ENCODE measurements around the gene ZNF200.
"Not testable (repeated sequence)": the region's sequence is repeated elsewhere in the genome, so short reads cannot be mapped to it uniquely, and the experiment has no call there.

The ZNF200 gene

DNA sequence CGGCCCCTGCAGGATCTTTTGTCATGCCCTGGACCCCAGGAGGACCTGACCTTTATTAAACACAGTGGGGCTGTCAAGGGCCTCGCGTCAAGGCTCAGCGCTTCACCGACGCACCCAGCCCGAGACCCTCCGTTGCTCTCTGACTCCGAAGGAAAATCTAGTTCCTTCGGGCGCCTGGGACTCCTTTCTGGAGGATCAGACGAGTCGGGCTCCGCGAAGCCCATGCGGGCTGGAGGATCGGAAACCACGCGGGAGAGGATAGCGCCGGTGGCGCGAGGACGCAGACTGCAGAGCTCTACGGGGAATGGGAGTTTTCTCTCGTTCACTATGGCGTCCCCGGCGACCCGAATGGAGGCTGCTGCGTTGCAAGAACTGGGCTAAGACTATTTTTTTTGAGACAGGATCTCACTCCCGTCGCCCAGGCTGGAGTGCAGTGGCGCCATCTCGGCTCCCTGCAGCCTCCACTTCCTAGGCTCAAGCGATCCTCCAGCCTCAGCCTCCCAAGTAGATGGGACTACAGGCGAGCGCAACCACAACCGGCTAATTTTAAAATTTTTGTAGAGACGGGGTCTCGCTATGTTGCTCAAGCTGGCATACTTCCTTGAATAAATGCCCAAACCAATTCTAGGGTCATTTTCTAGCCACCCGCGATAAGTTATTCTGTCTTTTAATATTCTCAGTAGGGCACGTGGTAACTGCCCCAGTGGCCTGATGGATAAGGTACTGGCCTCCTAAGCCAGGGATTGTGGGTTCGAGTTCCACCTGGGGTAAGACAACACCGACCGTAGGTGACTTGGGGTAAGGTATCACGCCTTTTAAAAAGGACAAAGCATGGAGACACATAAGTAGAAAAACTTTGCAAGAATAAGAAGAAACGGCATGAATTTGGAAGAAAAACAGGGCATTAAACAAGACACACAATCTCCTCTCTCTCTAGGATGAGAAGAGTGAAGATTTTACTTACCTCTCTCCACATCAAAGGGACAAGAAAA, 41.4 kb downstream of the ZNF200 start:
- Mint-ChIP-seq H3K9me3 (no peaks in the 10 kb centered on the region), H3K4me1 (peaks cover 33% of the 10 kb centered on the region), H3K36me3 (peaks cover 40% of the 10 kb centered on the region), H3K4me3 (no peak overlapping the region), H3K27ac (no peak overlapping the region)
- ATAC-seq (no peak), DNase-seq (ENCODE audit: low spot score in 2 of 2) (no peak)

DNA sequence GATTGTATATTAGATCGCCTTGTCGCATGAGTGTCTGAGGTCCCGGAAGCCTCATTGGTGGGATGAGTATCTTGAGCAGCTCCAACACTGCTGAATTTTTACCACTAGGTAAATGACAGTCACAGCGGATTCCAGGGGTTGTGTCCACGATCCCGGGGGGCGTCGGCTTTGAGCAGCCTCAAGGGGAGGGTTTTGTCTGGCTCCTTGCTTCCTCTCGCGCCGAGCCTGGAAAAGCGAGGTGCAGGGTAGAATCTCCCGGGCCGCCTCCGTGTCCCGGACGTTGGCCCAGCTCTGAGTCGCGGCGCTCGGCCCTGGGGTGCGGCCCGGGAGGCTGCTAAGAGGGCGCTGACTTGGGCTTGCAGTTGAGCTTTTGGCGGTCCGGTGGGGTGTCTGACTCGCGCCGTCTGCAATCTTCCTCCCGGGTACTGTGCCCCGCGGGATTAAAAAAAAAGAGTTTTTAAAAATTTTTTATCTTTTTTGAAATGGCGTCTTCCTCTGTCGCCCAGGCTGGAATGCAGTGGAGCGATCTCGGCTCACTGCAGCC, 42.4 kb downstream of the ZNF200 start:
- Mint-ChIP-seq H3K36me3 (peaks cover 48% of the 10 kb centered on the region), H3K4me1 (peaks cover 43% of the 10 kb centered on the region), H3K9me3 (no peaks in the 10 kb centered on the region), H3K27ac (no peak overlapping the region), H3K4me3 (no peak overlapping the region)
- DNase-seq (ENCODE audit: low spot score in 2 of 2) (no peak), ATAC-seq (no peak)

DNA sequence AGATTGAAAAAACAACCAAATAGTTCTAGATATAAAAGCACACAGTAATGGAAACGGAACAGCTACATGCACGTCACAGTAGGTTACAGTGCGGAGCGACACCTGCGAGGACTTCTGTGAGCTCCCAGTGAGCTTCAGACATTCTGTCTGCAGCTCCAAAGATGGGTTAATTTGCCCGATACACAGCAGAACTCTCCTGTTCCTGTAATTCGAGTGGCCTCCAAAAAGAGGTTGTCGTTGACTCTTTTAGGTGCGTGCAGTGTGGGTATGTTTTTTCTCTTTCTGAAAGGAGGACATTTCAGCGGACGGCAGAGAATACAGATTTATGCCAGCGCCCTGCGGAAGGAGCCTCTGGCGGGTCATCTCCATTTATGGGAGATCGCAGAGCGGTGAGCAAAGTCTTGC, 44.0 kb downstream of the ZNF200 start:
- ATAC-seq: no peak
- H3K27ac Mint-ChIP-seq: peak overlapping the region; percentile 78
- peaks cover 49% of the 10 kb centered on the region for H3K36me3 Mint-ChIP-seq
- no peaks in the 10 kb centered on the region for H3K9me3 Mint-ChIP-seq
- peak overlapping the region; percentile 78 for H3K4me3 Mint-ChIP-seq
- H3K4me1 Mint-ChIP-seq: peaks cover 49% of the 10 kb centered on the region
- DNase-seq (ENCODE audit: low spot score in 2 of 2): no peak

DNA sequence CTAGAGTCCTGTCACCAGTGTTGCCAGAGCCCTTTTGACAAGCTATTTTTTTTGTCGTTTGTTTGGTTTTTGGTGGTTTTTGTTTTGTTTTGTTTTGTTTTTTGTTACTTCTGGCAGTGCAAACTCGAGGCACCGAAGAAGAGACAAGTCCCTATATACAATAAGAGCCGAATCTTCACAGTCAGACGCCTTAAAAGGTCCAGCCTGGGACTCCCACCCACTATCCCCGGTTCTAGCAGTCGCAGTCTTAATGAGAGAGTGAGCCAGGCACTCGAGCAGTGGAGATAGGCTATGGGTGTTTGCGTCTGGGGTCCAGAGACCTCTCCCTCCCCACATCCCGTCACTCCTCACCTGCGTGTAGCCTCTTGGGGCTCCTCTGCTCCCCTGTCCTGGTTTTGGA, 45.1 kb downstream of the ZNF200 start:
- Mint-ChIP-seq H3K4me1 (peaks cover 49% of the 10 kb centered on the region), H3K36me3 (peaks cover 49% of the 10 kb centered on the region), H3K27ac (peak overlapping the region; percentile 91), H3K4me3 (peak overlapping the region; percentile 78), H3K9me3 (no peaks in the 10 kb centered on the region)
- no peak for DNase-seq (ENCODE audit: low spot score in 2 of 2)
- ATAC-seq: no peak

DNA sequence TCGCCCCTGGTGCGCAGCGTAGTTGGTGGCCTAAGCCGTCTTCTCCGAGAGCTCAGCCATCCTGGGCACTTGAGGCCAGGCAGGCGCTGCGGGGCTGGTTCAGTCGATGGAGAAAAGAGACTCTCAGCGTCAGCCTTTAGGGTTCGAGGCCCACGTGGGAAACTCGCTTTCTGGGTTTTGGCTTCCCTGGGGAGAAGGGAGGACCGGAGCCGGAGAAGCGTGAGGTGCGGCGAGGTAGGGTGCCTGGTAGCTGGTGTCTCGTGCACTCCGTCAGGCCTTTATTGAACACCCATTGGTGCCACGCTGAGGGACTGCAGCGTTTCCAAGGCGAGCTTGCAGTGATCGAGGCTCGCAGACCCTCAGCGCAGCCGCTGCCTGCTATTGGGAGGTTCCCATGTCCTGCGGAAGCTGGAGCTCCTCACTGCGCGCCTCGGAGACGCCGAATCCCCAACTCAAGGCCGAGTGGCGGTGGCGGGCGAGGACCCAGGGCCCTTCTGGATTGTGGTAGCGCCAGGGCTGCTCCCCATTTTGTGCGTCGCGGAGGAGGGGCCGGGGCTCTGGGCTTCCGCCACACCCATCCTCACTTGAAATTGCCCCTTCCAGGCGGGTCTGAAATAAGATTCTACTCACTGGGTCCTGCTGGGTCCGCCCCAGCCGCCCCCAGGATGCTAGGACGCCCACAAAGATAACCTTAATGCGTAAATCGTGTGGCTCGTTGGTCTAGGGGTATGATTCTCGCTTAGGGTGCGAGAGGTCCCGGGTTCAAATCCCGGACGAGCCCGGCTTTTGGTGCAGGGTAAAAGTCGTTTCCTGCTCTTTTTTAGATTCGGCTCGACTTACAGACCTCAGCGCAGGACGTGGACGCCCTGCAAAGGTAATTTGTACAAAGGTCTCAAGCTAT, 45.8 kb downstream of the ZNF200 start:
- peaks cover 51% of the 10 kb centered on the region for H3K4me1 Mint-ChIP-seq
- peak in 1 of 2 donors; percentile 88 for DNase-seq (ENCODE audit: low spot score in 2 of 2)
- H3K9me3 Mint-ChIP-seq: no peaks in the 10 kb centered on the region
- H3K36me3 Mint-ChIP-seq: peaks cover 45% of the 10 kb centered on the region
- H3K4me3 Mint-ChIP-seq: peak overlapping the region; percentile 78
- peak overlapping the region; percentile 91 for H3K27ac Mint-ChIP-seq
- ATAC-seq: peak; percentile 53

DNA sequence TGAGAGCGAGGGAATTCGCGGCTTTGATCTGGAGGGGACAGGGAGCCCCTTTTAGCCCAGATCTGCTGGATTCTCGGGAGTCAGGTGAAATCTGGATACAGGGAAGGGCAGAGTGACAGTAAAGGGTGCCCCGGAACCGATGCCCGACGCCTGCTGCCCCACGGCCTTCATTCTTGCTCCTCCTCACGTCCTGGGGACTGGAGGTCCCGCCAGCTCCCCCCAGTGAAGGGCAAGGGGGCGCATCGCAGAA, 46.4 kb downstream of the ZNF200 start:
- peak overlapping the region; percentile 78 for H3K4me3 Mint-ChIP-seq
- DNase-seq (ENCODE audit: low spot score in 2 of 2) (no peak), ATAC-seq (no peak)
- no peaks in the 10 kb centered on the region for H3K9me3 Mint-ChIP-seq
- peak overlapping the region; percentile 91 for H3K27ac Mint-ChIP-seq
- H3K4me1 Mint-ChIP-seq: peaks cover 57% of the 10 kb centered on the region
- peaks cover 49% of the 10 kb centered on the region for H3K36me3 Mint-ChIP-seq

DNA sequence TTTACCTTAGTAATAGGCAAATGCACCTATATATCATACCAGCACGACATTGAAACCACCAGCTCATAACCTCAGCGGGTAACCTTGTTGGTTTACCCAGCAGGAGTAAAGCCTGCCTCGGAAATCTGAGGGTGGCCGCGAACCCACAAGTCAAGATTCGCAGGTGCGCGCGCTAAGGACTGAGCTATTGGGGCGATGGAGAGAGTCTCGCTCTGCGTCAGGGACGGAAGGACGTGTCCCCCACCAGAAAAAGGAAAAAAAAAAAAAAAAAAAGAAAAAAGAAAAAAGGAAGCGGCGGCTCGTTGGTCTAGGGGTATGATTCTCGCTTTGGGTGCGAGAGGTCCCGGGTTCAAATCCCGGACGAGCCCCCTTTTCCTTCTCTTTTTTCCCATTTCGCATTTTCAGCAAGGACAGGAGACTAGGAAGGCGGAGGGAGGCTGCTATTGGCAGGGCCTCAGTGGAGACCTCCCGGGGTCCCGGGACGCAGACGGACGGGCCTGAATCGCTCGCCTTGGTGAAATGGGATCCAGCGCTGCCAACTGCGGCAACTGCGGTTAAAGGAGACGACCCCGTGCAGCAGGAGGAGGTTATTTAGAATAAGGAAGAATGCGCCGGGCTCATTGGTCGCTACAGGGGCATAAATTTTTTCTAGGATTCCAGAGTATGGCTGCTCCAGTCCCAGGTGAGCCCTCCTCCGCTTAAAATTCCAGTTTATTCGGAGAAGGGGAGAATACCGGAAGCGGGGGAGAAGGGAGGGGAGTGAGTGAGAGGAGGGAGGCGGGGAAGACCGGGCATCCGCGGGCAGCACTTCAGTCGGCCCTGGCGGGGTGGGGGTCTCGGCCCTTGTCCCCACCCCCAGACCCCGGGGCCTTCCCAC, 46.9 kb downstream of the ZNF200 start, which contains the start of gene OR1F1:
Gene OR1F1 (plus strand): TSS at position 407 of the 877 bp plus-strand sequence.
- H3K36me3 Mint-ChIP-seq: peaks cover 55% of the 10 kb centered on the region
- peak; percentile 81 for ATAC-seq
- peak in 1 of 2 donors; percentile 83 for DNase-seq (ENCODE audit: low spot score in 2 of 2)
- H3K27ac Mint-ChIP-seq: peak within 1 kb of the TSS; percentile 94
- H3K9me3 Mint-ChIP-seq: no peaks in the 10 kb centered on the region
- H3K4me3 Mint-ChIP-seq: peak within 1 kb of the TSS; percentile 78
- H3K4me1 Mint-ChIP-seq: peaks cover 63% of the 10 kb centered on the region

DNA sequence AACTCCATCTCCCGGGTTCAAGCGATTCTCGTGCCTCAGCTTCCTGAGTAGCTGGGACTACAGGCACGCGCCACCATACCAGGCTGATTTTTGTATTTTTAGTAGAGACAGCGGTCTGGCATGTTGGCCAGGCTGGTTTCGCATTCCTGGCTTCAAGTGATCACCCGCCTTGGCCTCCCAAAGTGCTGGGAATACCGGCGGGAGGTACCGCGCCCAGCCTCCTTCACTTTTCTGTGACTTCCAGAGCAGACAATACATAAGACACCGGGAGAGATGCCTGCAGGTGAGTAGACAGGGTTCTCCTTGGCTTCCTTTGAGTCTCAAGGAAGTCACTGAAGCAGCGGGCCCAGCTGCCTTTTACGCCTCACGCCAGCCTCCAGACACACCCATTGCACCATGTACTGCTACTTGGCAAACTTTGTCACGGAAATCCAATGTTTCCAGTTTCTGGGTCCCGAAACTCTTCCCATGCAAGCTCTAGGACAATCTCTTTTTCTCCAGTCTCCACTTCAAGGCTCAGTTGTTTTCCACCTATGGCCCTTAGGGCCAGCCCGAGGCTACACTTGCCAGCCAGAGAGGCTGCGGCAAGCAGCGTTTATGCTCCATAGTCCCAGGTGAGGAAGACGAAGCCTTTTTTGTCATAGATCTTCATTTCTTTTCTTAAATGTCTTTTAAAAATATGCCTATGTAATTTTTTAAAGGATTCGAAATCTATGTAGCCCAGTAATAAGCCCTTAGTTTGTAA, 47.8 kb downstream of the ZNF200 start:
- peaks cover 71% of the 10 kb centered on the region for H3K4me1 Mint-ChIP-seq
- H3K9me3 Mint-ChIP-seq: no peaks in the 10 kb centered on the region
- no peak for ATAC-seq
- no peak for DNase-seq (ENCODE audit: low spot score in 2 of 2)
- H3K36me3 Mint-ChIP-seq: peaks cover 64% of the 10 kb centered on the region
- H3K4me3 Mint-ChIP-seq: peak overlapping the region; percentile 78
- peak overlapping the region; percentile 94 for H3K27ac Mint-ChIP-seq

DNA sequence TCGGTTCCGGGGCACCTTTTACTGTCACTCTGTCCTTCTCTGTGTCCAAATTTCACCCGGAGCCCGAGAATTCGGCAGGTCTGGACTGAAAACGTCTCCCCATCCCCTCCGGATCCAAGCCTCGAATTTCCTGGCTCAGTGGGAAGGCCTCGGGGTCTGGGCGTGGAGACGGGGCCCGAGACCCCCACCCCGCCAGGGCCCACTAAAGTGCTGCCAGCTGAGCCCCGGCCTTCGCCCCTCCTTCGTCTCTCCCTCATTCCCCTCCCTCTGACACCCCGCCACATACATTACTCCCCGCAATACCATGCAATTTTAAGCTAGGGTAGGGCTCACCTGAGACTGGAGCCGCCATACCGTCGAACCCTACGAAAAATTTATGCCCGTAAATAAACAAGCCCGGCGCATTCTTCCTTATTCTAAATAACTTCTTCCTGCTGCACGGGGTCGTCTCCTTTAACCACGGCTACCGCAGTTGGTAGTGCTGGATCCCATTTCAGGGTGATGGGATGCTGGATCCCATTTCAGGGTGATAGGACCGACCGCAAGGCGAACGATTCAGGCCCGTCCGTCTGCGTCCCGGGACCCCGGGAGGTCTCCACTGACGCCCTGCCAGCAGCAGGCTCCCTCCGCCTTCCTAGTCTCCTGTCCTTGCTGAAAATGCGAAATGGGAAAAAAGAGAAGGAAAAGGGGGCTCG, 51.4 kb downstream of the ZNF200 start:
- peaks cover 38% of the 10 kb centered on the region for H3K4me1 Mint-ChIP-seq
- no peaks in the 10 kb centered on the region for H3K9me3 Mint-ChIP-seq
- no peak for DNase-seq (ENCODE audit: low spot score in 2 of 2)
- peaks cover 37% of the 10 kb centered on the region for H3K36me3 Mint-ChIP-seq
- no peak for ATAC-seq
- H3K4me3 Mint-ChIP-seq: peak overlapping the region; percentile 77
- peak overlapping the region; percentile 98 for H3K27ac Mint-ChIP-seq

DNA sequence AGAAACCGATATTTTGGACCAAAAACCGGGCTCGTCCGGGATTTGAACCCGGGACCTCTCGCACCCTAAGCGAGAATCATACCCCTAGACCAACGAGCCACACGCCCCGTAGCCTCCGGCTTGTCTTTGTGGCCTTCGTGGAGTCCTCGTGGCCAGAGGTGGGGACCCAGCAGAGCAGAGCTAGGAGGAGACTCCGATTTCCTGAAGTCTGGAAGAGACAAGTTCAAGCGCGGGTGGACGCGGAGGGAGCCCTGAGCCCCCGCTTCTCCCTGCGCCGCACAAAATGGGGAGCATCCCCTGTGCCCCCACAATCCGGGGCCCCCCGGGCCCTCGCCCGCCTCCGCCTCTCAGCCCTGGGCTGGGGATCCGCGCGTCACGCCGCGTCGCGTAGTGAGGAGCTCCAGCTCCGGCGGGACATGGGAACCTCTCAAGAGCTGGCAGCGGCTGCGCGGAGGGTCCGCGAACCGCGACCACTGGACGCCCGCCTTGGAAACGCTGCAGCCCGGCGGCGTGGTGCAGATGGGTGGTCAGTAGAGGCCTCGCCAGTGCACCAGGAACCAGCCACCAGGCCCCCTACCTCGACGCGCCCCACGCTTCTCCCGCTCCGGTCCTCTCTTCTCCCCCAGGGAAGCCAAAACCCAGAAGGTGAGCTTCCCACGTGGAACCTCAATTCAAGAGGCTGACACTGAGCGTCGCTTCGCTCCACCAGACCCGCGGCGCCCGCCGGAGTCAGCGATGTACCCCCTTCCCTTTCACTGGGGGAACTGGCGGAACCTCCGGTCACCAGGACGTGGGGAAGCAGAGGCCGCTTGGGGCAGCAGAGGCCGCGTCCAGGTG, 52.1 kb downstream of the ZNF200 start:
- peak; percentile 69 for ATAC-seq
- peak overlapping the region; percentile 77 for H3K4me3 Mint-ChIP-seq
- peaks cover 30% of the 10 kb centered on the region for H3K4me1 Mint-ChIP-seq
- no peaks in the 10 kb centered on the region for H3K9me3 Mint-ChIP-seq
- H3K27ac Mint-ChIP-seq: peak overlapping the region; percentile 98
- peak; percentile 55 to 83 for DNase-seq (ENCODE audit: low spot score in 2 of 2)
- peaks cover 32% of the 10 kb centered on the region for H3K36me3 Mint-ChIP-seq

DNA sequence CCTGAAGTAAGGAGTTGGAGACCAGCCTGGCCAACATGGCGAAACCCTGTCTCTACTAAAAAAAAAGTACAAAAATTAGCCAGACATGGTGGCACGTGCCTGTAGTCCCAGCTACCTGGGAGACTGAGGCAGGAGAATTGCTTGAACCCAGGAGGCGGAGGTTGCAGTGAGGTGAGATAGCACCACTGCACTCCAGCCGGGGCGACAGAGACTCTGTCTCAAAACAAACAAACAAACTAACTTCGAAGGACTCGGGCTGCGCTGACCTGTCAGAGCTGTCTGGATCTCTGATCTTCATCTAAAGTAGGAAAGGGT, 52.7 kb downstream of the ZNF200 start:
- not testable (repeated sequence) for DNase-seq (ENCODE audit: low spot score in 2 of 2); H3K9me3 Mint-ChIP-seq; ATAC-seq
- peak overlapping the region; percentile 98 for H3K27ac Mint-ChIP-seq
- peaks cover 28% of the 10 kb centered on the region for H3K36me3 Mint-ChIP-seq
- H3K4me3 Mint-ChIP-seq: peak overlapping the region; percentile 77
- H3K4me1 Mint-ChIP-seq: peaks cover 24% of the 10 kb centered on the region

DNA sequence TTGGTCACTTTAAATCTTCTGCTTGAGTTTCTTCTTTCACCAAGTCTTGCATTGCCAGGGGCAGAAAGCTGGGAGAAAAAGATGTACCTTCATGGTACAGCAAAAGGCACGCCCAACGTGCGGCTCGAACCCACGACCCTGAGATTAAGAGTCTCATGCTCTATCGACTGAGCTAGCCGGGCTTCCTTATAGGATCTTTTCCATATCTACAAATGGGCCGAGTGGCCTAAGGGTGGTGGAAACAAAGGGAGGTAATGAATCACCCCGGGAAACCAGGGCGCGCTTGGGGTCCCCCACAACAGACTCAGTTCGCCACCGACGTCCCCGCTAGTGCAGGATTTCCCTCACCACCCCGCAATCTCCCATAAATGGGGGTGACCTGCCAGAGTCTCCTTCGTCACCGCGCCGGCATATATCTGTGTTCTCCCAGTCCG, 54.5 kb downstream of the ZNF200 start:
- Mint-ChIP-seq H3K27ac (no peak overlapping the region), H3K4me3 (no peak overlapping the region), H3K9me3 (no peaks in the 10 kb centered on the region), H3K4me1 (peaks cover 22% of the 10 kb centered on the region), H3K36me3 (peaks cover 33% of the 10 kb centered on the region)
- DNase-seq (ENCODE audit: low spot score in 2 of 2) (no peak), ATAC-seq (no peak)

DNA sequence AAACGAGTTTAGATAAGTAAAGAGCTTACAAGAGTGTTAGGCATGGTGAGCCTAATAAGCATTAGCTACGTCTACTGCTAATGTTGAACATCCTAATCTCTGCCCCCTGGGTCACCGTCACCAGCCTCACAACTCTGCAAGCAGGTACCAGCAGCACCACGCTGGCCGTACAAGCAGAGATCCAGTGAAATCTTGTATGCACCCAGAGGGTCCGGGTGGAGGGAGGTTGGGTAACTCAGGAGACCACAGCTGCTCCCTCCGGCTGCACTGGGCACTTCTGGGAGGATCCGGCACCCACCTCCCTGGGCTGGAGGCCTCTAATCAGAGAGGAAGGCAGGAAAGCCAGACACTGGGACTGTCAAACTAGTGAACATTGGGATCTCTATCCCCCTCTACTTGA, 55.3 kb downstream of the ZNF200 start:
- Mint-ChIP-seq H3K4me3 (no peak overlapping the region), H3K36me3 (peaks cover 37% of the 10 kb centered on the region), H3K27ac (no peak overlapping the region), H3K4me1 (peaks cover 22% of the 10 kb centered on the region), H3K9me3 (no peaks in the 10 kb centered on the region)
- ATAC-seq: no peak
- DNase-seq (ENCODE audit: low spot score in 2 of 2): no peak
